H9 (cell line): Measurements from ENCODE around the gene ASTN2. TPM values are rescaled to one million over a fixed set of nuclear protein-coding genes. Genes with fewer than 3 reads are reported as not detected.

Source experiments
- DNase-seq: peaks from one replicate; pipeline ENCODE4 v3.0.0-alpha.2; 2017
- H2AFZ ChIP-seq: one replicate; pipeline ENCODE4 v1.6.1; 2013; ENCODE audit warnings: mild to moderate bottlenecking, low read length, control low read depth, moderate library complexity
- H2AK5ac ChIP-seq: 2 replicates; pipeline ENCODE4 v1.6.1; 2013; ENCODE audit warnings: low read length, control low read depth, mixed read lengths; ENCODE audit not compliant: insufficient read length
- H2BK120ac ChIP-seq: one replicate; pipeline ENCODE4 v1.6.1; 2013; ENCODE audit warnings: low read depth, mild to moderate bottlenecking, low read length, control low read depth, inconsistent platforms; ENCODE audit not compliant: poor library complexity, severe bottlenecking
- H2BK12ac ChIP-seq: 2 replicates; pipeline ENCODE4 v1.6.1; 2013; ENCODE audit warnings: low read length, control low read depth, mixed read lengths, low read depth; ENCODE audit not compliant: insufficient read length
- H2BK15ac ChIP-seq: 2 replicates; pipeline ENCODE4 v1.6.1; 2013; ENCODE audit warnings: low read depth, low read length, control low read depth
- H2BK20ac ChIP-seq: one replicate; pipeline ENCODE4 v1.6.1; 2013; ENCODE audit warnings: low read depth, mild to moderate bottlenecking, low read length, control low read depth, inconsistent platforms; ENCODE audit not compliant: poor library complexity, severe bottlenecking
- H2BK5ac ChIP-seq: 2 replicates; pipeline ENCODE4 v1.6.1; 2013; ENCODE audit warnings: low read length, control low read depth, mixed read lengths; ENCODE audit not compliant: insufficient read length
- H3K14ac ChIP-seq: 2 replicates; pipeline ENCODE4 v1.6.1; 2013; ENCODE audit warnings: low read length, control low read depth; ENCODE audit not compliant: insufficient read depth
- H3K18ac ChIP-seq: 2 replicates; pipeline ENCODE4 v1.6.1; 2013; ENCODE audit warnings: low read depth, mild to moderate bottlenecking, mixed read lengths, low read length, control low read depth; ENCODE audit not compliant: insufficient read length
- H3K23ac ChIP-seq: 2 replicates; pipeline ENCODE4 v1.6.1; 2013; ENCODE audit warnings: low read length, control low read depth, mixed read lengths, low read depth; ENCODE audit not compliant: insufficient read length
- H3K23me2 ChIP-seq: 2 replicates; pipeline ENCODE4 v1.6.1; 2013; ENCODE audit warnings: low read depth, mild to moderate bottlenecking, mixed read lengths, low read length, control low read depth; ENCODE audit not compliant: insufficient read length, poor library complexity, severe bottlenecking
- H3K27ac ChIP-seq: 2 replicates; pipeline ENCODE4 v1.5.1; 2013; ENCODE audit warnings: low read length, control low read depth, mixed read lengths, low read depth; ENCODE audit not compliant: insufficient read length
- H3K27me3 ChIP-seq: 2 replicates; pipeline ENCODE4 v1.6.1; 2013; ENCODE audit warnings: low read length, control low read depth, inconsistent platforms; ENCODE audit not compliant: insufficient read depth
- H3K4ac ChIP-seq: 2 replicates; pipeline ENCODE4 v1.6.1; 2013; ENCODE audit warnings: low read depth, mild to moderate bottlenecking, control low read depth, inconsistent platforms, low read length, moderate library complexity
- H3K4me1 ChIP-seq: 2 replicates; pipeline ENCODE4 v1.6.1; 2013; ENCODE audit warnings: low read length, control low read depth, inconsistent platforms; ENCODE audit not compliant: insufficient read depth
- H3K4me2 ChIP-seq: 2 replicates; pipeline ENCODE4 v1.6.1; 2013; ENCODE audit warnings: low read length, control low read depth, mixed read lengths; ENCODE audit not compliant: insufficient read length, insufficient read depth
- H3K56ac ChIP-seq: 2 replicates; pipeline ENCODE4 v1.6.1; 2013; ENCODE audit warnings: low read depth, mild to moderate bottlenecking, mixed read lengths, low read length, control low read depth; ENCODE audit not compliant: insufficient read length
- H3K79me1 ChIP-seq: 2 replicates; pipeline ENCODE4 v1.6.1; 2013; ENCODE audit warnings: low read depth, mild to moderate bottlenecking, moderate library complexity, low read length, control low read depth, inconsistent platforms; ENCODE audit not compliant: insufficient read depth, poor library complexity, severe bottlenecking
- H3K79me2 ChIP-seq: 2 replicates; pipeline ENCODE4 v1.6.1; 2013; ENCODE audit warnings: low read length, control low read depth, inconsistent platforms; ENCODE audit not compliant: insufficient read depth
- H3K9ac ChIP-seq: 2 replicates; pipeline ENCODE4 v1.6.1; 2013; ENCODE audit warnings: low read length, control low read depth, mixed read lengths; ENCODE audit not compliant: insufficient read length; ENCODE audit errors: extremely low read depth
- H3K9me3 ChIP-seq: one replicate; pipeline ENCODE4 v1.6.1; 2013; ENCODE audit warnings: low read depth, low read length, inconsistent platforms; ENCODE audit not compliant: control insufficient read depth
- H3T11ph ChIP-seq: one replicate; pipeline ENCODE4 v1.6.1; 2013; ENCODE audit warnings: mild to moderate bottlenecking, low read length, control low read depth, inconsistent platforms
- H4K20me1 ChIP-seq: one replicate; pipeline ENCODE4 v1.6.1; 2013; ENCODE audit not compliant: control insufficient read depth, insufficient read length, insufficient read depth
- H4K5ac ChIP-seq: 2 replicates; pipeline ENCODE4 v1.6.1; 2013; ENCODE audit warnings: low read depth, mild to moderate bottlenecking, mixed read lengths, low read length, control low read depth; ENCODE audit not compliant: insufficient read length
- H4K8ac ChIP-seq: replicated peaks from 2 replicates; pipeline ENCODE4 v1.6.1; 2013; ENCODE audit warnings: low read length, control low read depth, mixed read lengths, low read depth; ENCODE audit not compliant: insufficient read length
- H4K91ac ChIP-seq: 2 replicates; pipeline ENCODE4 v1.6.1; 2013; ENCODE audit warnings: low read depth, mild to moderate bottlenecking, moderate library complexity, mixed read lengths, low read length, control low read depth; ENCODE audit not compliant: insufficient read length
- H3K27ac Mint-ChIP-seq, 3 experiments: 2 replicates in 2 of 3; 3 replicates in 1 of 3; pipeline ENCODE4 v1.8.0; 2020 to 2021; ENCODE audit warnings: mixed read lengths in 3 of 3, mild to moderate bottlenecking in 1 of 3, moderate library complexity in 1 of 3
- H3K27me3 Mint-ChIP-seq: 2 replicates; pipeline ENCODE4 v1.8.0; 2021; ENCODE audit warnings: low read depth, mild to moderate bottlenecking, moderate library complexity, mixed read lengths
- H3K36me3 Mint-ChIP-seq, 3 experiments: 2 replicates in 2 of 3; 3 replicates in 1 of 3; pipeline ENCODE4 v1.8.0; 2020 to 2021; ENCODE audit warnings: low read depth in 3 of 3, mixed read lengths in 3 of 3; ENCODE audit not compliant: insufficient read depth in 1 of 3
- H3K4me1 Mint-ChIP-seq, 2 experiments: 2 replicates each; pipeline ENCODE4 v1.8.0; 2020; ENCODE audit warnings: mixed read lengths in 2 of 2
- H3K4me3 Mint-ChIP-seq, 2 experiments: 2 replicates in 1 of 2; 3 replicates in 1 of 2; pipeline ENCODE4 v1.8.0; 2020 to 2021; ENCODE audit warnings: mild to moderate bottlenecking in 2 of 2, mixed read lengths in 2 of 2, moderate library complexity in 1 of 2
- H3K9me3 Mint-ChIP-seq, 2 experiments: 2 replicates in 1 of 2; 3 replicates in 1 of 2; pipeline ENCODE4 v1.8.0; 2020; ENCODE audit warnings: mild to moderate bottlenecking in 2 of 2, mixed read lengths in 2 of 2, moderate library complexity in 1 of 2
- CTCF ChIP-seq: fragments of 200-600 bp; sonication (generic); conservative IDR thresholded peaks from 3 replicates; pipeline ENCODE4 v1.8.0; 2021; ENCODE audit warnings: antibody characterized with exemption, mild to moderate bottlenecking
- WGBS: extraction: QIAGEN DNeasy Blood & Tissue Kit; methylation state at CpG from one replicate; pipeline ENCODE4 v1.1.7; 2013; ENCODE audit warnings: missing lambda C conversion rate, low lambda C conversion rate, mixed read lengths; ENCODE audit not compliant: insufficient read length; ENCODE audit errors: extremely low coverage; 5-methylcytosine and 5-hydroxymethylcytosine counted together
- total RNA-seq: library from RNA; stranded (reverse); gene quantifications from 2 replicates; pipeline ENCODE4 v1.2.1, GENCODE V29; 2021

The ASTN2 gene
- total RNA-seq, 1 experiment from 2014 or later = 9.7 TPM

- Histone ChIP-seq H2AFZ (no peak overlapping the region), H3K18ac (no peak overlapping the region), H3K4me2 (no peak overlapping the region), H3K79me2 (no peaks in the 10 kb centered on the region), H3K9me3 (no peaks in the 10 kb centered on the region), H2BK20ac (no peak overlapping the region), H4K5ac (no peak overlapping the region), H3K27me3 (no peaks in the 10 kb centered on the region), H3K23me2 (no peaks in the 10 kb centered on the region), H3T11ph (no peak overlapping the region), H4K91ac (no peak overlapping the region), H2BK15ac (no peak overlapping the region), H4K20me1 (no peaks in the 10 kb centered on the region), H2AK5ac (no peak overlapping the region), H3K23ac (no peak overlapping the region), H3K4ac (no peak overlapping the region), H3K14ac (no peak overlapping the region), H3K9ac (no peak overlapping the region), H2BK5ac (no peak overlapping the region), H3K27ac (no peak overlapping the region), H3K79me1 (no peaks in the 10 kb centered on the region), H4K8ac (no peak overlapping the region), H2BK12ac (no peak overlapping the region), H3K56ac (no peak overlapping the region), H2BK120ac (no peak overlapping the region), H3K4me1 (0 out of 2 replicates have a peak, but pooled peaks cover 3% of the 10 kb centered on the region)
- Mint-ChIP-seq H3K27me3 (no peaks in the 10 kb centered on the region), H3K27ac (peak overlapping the region in 1 of 3 experiments; percentile 65; a peak in 1 of 7 replicates), H3K4me3 (no peak overlapping the region), H3K9me3 (no peaks in the 10 kb centered on the region), H3K4me1 (no peaks in the 10 kb centered on the region), H3K36me3 (peaks cover 14 to 34% (median 32%) of the 10 kb centered on the region in 3 experiments)
- WGBS = no CpG with 5 or more reads among the region's 16 CpGs
- no peak for DNase-seq
- TF ChIP-seq CTCF = no peak
Measured at GRCh38 chr9:116697887-116698286, 717.0 kb downstream of the ASTN2 start.
